Measurements from ENCODE around the gene PTPRG.

DNA sequence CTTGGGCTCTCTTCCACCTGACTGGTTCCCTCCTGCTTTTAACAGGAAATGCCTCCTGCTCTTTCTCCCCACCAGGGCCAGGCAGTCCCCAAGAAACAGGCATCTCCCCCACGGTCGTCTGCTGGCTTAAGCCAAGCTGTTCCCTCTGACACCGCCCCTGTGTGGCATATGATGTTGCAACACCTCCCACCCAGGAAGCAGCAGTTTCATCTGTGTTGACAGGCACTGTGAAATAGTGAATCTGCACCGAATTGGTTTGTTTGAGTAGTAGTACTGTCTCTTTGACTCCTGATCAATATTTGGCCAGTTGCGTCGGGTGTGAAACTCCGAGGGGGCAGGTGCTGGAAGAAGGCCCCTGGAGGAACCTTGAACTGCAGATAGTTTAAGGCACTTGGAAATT, 623.2 kb downstream of the PTPRG start:
- no peak for TF ChIP-seq CTCF (IDR thresholded peaks at IDR 0.05)
- TF ChIP-seq POLR2A (IDR thresholded peaks at IDR 0.05), result no peak
- TF ChIP-seq EP300 (IDR thresholded peaks at IDR 0.05), result no peak
- no peak for TF ChIP-seq POLR2AphosphoS5 (IDR thresholded peaks at IDR 0.05)
